Measurements from ENCODE around the gene ABI3BP.

DNA sequence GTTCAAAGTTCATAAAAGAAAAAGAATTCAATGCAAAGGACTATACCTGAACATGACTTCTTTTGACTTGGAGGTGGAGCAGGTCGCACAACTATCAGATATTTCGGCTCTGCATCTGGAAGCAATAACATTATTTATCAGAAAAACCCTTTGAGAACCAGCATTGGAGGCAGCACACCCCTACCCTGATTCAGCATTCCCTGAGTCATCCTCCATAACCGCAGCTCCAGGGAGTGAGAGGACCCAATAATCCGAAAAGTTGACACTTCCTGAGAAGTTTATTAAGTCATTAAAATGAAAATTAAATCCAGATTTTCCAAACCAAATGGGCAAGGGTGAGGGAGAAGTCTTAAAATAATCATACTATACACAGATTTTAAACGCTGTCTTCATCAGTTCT is 90.6 kb downstream of the ABI3BP start:
- TF ChIP-seq, protein P1, sequence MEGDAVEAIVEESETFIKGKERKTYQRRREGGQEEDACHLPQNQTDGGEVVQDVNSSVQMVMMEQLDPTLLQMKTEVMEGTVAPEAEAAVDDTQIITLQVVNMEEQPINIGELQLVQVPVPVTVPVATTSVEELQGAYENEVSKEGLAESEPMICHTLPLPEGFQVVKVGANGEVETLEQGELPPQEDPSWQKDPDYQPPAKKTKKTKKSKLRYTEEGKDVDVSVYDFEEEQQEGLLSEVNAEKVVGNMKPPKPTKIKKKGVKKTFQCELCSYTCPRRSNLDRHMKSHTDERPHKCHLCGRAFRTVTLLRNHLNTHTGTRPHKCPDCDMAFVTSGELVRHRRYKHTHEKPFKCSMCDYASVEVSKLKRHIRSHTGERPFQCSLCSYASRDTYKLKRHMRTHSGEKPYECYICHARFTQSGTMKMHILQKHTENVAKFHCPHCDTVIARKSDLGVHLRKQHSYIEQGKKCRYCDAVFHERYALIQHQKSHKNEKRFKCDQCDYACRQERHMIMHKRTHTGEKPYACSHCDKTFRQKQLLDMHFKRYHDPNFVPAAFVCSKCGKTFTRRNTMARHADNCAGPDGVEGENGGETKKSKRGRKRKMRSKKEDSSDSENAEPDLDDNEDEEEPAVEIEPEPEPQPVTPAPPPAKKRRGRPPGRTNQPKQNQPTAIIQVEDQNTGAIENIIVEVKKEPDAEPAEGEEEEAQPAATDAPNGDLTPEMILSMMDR (IDR thresholded peaks at IDR 0.05): no peak
- TF ChIP-seq POLR2A (IDR thresholded peaks at IDR 0.05): no peak
